ENCODE data around the gene SWAP70.
A peak's percentile ranks its signal among the peaks of the same experiment; 100 is the strongest.

The SWAP70 gene

DNA sequence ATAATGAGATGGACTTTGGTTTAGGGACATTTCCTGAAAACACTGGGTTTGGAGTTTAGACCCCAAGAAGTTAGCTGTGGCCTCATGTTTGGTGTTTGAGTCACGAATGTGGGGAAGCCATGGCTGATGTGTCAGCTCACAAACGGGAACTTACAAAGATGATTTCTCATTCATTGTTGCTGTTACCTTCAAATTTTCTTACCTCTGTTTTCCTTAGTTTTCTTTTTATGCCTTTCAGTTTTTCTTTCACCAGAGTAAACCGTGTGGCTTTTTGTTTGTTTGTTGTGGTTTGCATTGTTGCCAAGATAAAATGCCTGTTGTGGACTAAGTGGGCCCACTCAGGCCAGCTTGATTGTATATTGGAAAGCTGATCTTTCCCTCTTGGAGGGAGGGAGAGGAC is 89.1 kb downstream of the SWAP70 start:
- peak; percentile 72 for DNase-seq (ENCODE audit: low read depth)

DNA sequence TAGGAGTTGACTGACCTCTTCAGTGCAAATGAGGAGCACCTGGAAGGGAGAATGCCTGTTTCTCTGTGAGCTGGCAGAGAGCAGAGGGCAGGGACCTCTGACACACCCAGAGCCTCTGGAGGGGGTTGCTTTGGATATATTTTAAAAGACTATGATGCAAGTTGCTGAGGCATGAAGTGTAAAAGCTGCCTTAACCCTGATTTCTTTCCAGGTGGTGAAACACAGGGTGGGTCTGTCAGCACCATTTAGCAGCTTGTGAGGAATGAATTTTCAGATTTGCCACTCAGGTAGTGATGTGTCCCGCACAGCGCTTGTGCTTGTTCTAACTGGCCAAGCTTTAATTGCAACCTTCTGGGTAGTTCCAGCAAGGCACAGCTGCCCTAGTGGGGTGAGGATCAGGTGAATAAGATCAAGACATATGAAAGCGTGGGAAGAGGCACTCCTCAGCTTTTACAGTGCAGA is 90.2 kb downstream of the SWAP70 start:
- no peak for DNase-seq (ENCODE audit: low read depth)

GRCh38 chr11:9755561-9756185 is 91.8 kb downstream of the SWAP70 start:
- no peak for DNase-seq (ENCODE audit: low read depth)

- DNase-seq (ENCODE audit: low read depth), result no peak
Observed at GRCh38 chr11:9756461-9756860, 92.6 kb downstream of the SWAP70 start.

DNA sequence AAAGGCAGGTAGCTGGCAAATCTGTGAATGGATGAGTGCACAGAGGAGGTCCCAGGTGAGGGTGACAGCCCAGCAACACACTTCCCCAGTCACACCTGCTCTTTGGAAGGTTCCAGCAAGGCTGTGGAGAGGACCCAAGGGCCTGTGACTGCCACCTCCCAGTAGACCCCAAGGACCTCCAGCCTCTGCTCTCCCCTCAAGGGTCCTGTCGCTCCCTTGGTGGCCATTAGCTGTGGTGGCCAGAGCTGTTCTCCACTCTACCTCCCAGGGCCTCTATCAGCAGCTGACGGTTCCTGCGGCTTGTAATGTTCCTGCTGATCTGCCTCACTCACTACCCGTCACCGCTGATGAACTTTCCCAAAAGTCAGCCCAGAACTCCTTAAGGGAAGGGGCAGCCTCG is 93.0 kb downstream of the SWAP70 start:
- DNase-seq (ENCODE audit: low read depth), result no peak

GRCh38 chr11:9757809-9758636 is 94.1 kb downstream of the SWAP70 start:
- peak; percentile 45 for DNase-seq (ENCODE audit: low read depth)

DNA sequence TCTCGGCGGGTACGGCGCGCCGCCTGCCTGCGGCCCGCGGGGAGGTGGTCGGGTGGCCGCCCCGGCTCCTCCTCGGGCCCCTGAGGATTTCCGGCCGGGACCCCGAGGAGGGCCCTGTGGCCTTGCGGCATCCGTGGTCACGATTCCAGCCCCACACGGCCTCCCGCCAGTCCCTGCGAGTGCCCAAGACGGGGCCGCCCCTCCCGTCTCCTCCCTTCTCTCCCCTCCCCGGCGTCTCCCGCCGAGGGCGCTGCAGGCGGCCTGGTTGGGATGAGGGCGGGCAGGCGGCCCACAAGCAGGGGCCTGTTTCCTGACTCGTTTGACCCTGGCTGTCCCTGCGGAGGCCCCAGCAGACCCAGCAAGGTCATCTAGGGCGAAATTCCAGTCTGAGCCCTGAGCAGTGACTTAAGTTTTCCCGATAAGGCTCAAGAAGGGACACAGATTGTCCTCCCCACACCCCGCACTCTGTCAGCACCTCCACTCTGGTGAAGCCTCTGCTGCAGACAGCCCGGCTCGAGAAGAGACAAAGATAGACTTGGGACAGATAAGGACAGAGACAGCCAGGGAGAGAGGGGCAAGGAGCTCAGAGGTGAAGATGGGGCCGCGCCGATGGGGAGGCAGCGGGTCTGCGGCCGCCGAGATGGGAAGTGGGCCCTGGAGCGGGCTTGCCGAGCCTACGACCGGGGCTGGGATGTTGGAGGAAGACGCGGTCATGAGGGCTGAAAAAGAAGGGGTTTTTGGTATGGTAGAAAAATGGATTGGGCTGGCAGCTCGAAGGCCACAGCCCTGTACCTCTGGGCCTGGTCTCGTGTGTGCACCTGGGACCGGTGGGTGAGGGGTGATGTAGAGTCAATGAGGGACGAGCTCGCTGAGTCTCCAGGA is 95.0 kb downstream of the SWAP70 start:
- DNase-seq (ENCODE audit: low read depth), result peak; percentile 68

DNA sequence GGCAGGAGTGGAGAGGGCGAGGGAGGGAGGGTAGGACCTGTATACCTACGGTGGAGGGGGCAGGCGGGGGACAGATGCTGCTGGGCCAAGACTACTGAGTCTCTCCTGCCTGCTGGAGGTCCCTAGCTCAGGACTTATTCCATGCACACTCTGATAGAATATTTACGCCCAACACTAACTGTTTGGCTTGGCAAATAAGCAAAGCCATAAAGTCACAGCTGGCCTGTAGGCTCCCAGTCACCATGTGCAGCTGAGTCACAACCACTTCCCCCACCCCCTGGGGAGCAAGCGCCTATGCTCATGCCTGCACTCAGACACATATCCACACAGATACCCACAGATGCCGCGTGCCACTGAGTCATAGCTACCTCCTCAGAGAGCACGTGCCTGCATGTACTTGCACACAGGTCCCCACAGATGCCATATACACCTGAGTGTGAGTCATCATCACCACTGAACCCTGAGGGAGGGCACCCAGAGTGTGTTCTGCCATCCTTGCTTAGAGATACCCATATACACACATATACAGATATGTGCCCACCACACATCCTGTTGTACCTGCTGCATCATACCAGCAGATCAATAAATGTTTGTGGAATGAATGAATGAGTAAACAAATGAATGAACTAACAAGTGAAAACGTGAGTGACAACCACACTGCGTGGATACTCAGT is 95.8 kb downstream of the SWAP70 start:
- peak; percentile 99 for DNase-seq (ENCODE audit: low read depth)

DNA sequence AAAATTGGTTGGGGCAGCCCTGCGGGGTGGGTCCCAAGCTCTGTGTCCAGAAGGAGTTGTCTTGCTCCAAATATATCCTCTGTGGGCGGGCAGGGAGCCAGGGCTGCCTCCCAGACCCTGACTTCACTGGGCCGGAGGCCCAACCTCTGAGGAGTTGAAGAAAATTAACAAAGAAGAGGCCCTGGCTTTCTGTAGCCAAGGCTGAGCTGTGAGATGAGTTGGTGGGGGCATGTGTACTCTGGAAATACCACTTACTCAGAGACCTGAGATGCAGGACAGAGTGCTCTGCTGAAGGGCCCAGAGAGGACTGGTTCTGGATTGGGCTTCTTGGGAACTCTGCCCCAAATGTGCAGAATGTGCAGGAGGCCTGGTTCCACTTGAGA is 96.3 kb downstream of the SWAP70 start:
- no peak for DNase-seq (ENCODE audit: low read depth)

- DNase-seq (ENCODE audit: low read depth), result no peak
Observed at GRCh38 chr11:9761441-9761945, 97.6 kb downstream of the SWAP70 start.

DNA sequence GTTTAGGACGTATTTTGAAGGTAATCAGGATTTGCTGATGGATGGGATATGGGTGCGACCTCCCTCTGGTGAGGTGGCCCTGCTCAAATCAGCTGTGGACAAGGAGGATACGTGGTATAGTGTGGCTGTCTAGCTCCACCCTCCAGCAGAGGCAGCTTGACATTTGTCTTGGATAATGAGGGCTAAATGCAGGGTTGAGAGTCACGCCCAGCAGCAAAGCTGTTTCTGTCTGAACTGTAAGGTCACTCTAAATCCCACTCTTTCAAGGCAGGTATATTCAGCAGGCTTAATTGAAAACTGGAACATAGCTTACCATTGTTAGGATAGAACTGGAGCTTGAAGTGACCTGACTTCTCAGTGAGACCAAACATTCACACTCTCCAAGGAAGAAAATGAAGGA is 98.7 kb downstream of the SWAP70 start:
- DNase-seq (ENCODE audit: low read depth), result no peak

DNA sequence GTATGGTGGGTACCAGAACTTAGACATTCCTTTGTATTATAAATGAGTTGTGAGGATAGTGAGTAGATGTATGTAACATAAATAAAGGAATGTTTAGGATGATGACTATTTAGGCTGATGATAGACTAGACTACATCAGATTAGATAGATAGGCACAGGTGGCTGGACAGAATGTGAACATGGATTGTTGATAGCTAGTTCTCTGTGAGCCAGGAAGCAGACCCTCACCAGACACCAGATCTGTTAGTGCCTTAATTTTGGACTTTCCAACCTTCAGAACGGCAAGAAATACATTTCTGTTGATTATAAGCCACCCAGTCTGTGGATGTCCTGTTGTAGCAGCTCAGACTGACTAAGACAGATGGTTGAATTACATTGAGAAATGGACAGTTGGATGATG is 99.4 kb downstream of the SWAP70 start:
- no peak for DNase-seq (ENCODE audit: low read depth)

DNA sequence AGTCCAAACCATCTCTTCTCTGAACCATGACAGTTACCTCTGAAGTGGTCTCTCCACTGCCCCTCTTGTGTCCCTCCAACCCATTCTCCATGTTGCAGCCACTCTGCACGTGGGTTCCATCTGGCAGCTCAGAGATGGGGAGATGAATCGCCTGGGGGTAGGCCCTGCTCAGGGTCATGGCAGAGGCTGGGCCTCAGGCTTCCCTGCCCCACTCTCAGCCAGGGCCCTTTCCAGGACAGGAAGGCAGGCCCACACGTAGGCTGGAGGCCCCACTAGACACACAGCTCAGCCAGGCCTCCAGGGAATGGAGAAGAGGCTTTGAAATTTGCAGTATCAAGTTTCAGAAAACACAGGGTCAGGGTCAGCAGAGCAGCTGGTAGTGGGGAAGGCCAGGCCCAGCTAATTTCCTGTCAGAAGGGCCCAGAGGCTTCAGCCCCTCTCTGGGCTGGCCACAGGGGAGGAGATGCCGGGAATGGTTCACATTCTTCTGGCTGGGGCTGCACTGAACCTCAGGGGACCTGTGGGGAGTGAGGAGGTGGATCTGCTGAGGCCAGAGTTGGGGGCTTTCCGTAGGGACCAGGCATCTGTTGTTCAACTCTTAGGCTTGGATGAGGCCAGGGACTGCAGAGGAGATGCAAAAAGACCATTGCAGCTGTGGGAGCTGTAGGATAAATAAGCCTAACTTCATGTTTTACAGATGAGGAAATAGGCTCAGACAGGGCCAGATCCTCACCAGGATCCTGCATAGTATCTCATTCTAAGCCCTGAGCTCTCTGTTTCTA is 101.6 kb downstream of the SWAP70 start:
- peak; percentile 79 for DNase-seq (ENCODE audit: low read depth)

DNA sequence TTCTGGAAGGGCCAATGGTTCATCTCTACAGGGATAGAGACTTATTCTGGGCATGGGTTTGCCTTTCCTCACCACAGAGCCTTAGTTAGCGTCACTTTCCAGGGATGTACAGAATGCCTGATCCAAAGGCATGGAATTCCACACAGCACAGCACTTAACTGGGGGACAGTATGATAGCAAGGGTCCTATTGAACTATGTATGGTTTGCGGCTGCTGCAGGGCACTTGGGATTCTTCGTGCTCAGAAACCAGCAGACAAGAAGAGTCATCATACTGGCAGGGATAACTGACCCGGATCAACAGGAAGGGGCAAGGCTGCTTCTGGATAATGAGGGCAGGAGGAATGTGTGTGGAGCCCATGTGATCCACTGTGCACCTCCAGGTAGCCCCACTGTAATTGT is 105.7 kb downstream of the SWAP70 start:
- no peak for DNase-seq (ENCODE audit: low read depth)

DNA sequence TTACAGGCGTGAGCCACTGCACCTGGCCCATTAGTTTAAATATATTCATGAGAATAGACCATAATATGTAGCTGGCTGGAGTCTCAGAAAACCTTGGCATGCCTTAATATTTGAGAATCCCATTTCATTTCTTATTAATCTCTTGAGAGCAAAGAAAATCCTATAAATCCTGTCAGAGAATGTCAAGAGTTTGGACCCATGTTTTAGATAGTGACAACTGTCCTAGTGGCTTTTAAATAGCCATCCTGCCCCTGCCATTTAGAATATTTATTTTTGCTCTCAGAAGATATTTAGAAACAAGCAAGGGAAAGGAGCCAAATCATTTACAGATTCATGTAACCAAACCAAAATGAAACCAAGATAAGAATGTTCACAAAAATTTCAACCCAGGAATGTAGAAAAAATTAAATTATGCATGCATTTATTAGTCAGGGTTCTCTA is 107.2 kb downstream of the SWAP70 start:
- no peak for DNase-seq (ENCODE audit: low read depth)

- no peak for DNase-seq (ENCODE audit: low read depth)
Observed at GRCh38 chr11:9772218-9772617, 108.3 kb downstream of the SWAP70 start.

DNA sequence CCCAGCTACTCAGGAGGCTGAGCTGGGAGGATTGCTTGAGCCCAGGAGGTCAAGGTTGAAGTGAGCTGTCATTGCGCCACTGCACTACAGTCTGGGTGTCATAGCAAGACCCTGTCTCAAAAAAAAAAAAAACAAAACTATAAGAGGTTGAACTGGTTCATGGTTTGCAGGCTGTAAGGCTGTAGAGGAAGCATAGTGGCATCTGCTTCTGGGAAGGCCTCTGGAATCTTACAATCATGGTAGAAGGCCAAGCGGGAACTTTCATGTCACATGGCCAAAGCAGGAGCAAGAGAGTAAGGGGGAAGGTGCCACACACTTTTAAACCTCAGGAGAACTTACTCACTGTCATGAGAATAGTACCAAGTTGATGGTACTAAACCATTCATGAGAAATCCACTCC is 109.6 kb downstream of the SWAP70 start:
- no peak for DNase-seq (ENCODE audit: low read depth)

DNA sequence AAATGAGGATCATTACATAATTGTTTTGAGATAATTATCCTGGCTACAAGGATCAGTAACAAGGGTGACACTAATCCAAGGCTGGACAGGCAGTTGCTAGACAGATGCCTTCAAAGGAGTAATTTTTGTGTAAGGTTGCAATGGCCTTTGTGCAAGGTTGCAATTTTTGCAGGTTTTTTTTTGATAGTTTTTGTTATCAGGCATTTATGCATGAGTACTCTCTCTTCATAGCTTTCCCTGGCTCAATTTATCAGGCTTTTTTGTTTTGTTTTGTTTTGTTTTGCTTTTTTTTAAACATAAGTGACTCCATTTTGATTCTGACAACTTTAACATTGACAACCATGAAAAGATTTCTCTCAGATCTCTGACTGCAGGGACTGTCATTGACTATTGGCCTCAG is 110.2 kb downstream of the SWAP70 start:
- DNase-seq (ENCODE audit: low read depth), result no peak

DNA sequence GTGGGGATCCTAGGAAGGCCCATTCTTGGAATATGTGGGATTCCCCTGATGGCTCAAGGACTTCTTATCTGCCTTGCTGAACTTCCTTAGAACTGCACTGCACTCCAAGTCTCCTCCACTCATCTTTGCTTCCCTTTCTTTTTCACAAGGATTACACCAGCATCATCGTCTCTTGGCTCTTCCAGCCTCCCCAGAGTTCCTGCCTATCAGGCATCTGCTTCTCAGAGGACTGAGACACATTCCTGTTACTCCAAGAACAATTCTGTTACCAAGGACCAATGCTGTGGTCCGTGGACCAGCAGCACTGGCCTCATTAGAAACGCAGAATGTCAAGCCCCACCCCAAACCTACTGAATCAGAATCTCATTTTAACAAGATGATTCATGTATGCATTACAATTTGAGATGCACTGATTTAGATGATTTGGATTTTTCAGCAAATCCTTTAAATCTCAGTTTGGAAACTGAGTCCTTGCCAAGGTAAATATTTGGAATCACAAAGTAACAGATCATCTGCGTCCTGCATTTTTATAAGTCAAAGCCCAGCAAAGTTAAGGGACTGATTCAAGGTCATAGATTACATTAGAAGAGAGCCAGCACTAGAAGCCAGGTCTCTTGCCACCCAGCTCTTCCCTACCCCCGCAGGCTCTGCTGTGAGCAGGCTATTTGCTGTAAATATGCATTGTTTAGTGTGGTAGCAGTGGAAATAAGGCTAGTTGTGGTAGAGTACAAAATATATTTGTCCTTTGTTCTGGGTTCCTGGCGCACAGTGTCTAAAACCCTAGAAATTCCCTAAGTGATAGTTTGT is 110.9 kb downstream of the SWAP70 start:
- DNase-seq (ENCODE audit: low read depth), result peak; percentile 85

DNA sequence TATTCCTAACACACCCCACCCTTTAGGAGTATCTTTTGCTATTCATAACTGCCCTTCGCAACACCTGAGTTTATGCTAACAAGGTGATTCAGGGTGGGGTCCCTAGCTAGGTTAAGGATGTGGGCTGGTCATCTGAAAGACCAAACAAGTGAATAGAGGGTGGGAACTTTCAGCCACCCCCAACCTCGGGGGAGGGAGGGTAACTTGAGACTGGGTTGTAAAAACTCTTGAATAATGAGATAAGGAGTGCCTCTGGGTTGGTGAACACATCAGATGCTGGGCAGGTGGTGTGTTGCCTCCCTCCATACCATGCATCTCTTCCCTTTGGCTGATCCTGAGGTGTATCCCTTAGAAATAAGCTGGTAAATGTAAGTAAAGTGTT is 111.5 kb downstream of the SWAP70 start:
- DNase-seq (ENCODE audit: low read depth), result no peak

All from HS-5 (cell line).